ENCODE measurements around the gene PDE4B. TPM values are rescaled to one million over a fixed set of nuclear protein-coding genes. Genes with fewer than 3 reads are reported as not detected.
A peak's percentile ranks its signal among the peaks of the same experiment; 100 is the strongest.

The PDE4B gene
- total RNA-seq, 1 experiment from 2014 or later = 1.4 TPM

DNA sequence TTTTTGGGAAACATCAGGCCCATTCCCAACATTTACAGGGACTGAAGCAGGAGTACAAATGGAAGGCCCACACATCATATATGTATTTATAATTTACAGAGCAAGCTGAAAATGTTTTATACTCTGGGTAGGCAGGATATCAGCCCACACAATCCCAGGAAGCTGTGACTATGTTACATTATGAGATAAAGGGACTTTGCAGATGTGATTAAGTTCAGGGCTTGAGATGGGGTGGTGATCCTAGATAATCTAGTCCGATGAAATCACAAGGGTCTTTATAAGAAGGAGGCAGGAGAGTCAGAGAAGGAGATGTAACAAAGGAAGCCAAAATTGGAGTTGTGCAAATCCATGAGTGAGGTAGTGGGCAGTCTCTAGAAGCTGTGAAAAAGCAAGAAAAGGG, 160.5 kb downstream of the PDE4B start:
- no peak for ATAC-seq
- no peaks in the 10 kb centered on the region for H3K36me3 ChIP-seq (ENCODE audit: low read depth, low read length)
- no TSS peak for BruUV-seq (replicated peaks)
- ChIA-PET CTCF (no interaction called here), POLR2A (ENCODE audit: unreplicated experiment) (no interaction called here)
- H3K9me3 ChIP-seq (ENCODE audit: low read length) = no peaks in the 10 kb centered on the region
- DNase-seq = no peak
- no peaks in the 10 kb centered on the region; the same call in 1 of the 2 replicates for H3K4me1 ChIP-seq (ENCODE audit: insufficient read depth, low read length)
- H3K9me2 ChIP-seq (replicated peaks; ENCODE audit: low read length) = no peaks in the 10 kb centered on the region
- peaks cover 4% of the 10 kb centered on the region; the same call in 1 of the 2 replicates for H3K27me3 ChIP-seq (ENCODE audit: low read length)
- H3K27ac ChIP-seq (ENCODE audit: low read length) = no peak overlapping the region
- no peak overlapping the region for H2AFZ ChIP-seq (ENCODE audit: low read length)
- H4K20me1 ChIP-seq (ENCODE audit: low read length) = no peaks in the 10 kb centered on the region
- H3K4me2 ChIP-seq (ENCODE audit: low read length) = no peak overlapping the region
- H3K9ac ChIP-seq (ENCODE audit: low read length) = no peak overlapping the region
- H3K79me2 ChIP-seq (ENCODE audit: low read length) = no peaks in the 10 kb centered on the region
- intact Hi-C loops (cut with micrococcal nuclease) = no loop called here
- TF ChIP-seq, protein P1, sequence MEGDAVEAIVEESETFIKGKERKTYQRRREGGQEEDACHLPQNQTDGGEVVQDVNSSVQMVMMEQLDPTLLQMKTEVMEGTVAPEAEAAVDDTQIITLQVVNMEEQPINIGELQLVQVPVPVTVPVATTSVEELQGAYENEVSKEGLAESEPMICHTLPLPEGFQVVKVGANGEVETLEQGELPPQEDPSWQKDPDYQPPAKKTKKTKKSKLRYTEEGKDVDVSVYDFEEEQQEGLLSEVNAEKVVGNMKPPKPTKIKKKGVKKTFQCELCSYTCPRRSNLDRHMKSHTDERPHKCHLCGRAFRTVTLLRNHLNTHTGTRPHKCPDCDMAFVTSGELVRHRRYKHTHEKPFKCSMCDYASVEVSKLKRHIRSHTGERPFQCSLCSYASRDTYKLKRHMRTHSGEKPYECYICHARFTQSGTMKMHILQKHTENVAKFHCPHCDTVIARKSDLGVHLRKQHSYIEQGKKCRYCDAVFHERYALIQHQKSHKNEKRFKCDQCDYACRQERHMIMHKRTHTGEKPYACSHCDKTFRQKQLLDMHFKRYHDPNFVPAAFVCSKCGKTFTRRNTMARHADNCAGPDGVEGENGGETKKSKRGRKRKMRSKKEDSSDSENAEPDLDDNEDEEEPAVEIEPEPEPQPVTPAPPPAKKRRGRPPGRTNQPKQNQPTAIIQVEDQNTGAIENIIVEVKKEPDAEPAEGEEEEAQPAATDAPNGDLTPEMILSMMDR (conservative IDR thresholded peaks at IDR 0.05; ENCODE audit: low read depth, low read length) = no peak
- TF ChIP-seq EZH2phosphoT487 (IDR thresholded peaks at IDR 0.05; ENCODE audit: borderline replicate concordance, low read length) (no peak), EZH2 (IDR thresholded peaks at IDR 0.05; ENCODE audit: low read length, unreplicated experiment) (no peak)
- H3K4me3 ChIP-seq (ENCODE audit: low read length) = no peak overlapping the region
- H3F3A ChIP-seq (ENCODE audit: low read length, unreplicated experiment) = no peaks in the 10 kb centered on the region

DNA sequence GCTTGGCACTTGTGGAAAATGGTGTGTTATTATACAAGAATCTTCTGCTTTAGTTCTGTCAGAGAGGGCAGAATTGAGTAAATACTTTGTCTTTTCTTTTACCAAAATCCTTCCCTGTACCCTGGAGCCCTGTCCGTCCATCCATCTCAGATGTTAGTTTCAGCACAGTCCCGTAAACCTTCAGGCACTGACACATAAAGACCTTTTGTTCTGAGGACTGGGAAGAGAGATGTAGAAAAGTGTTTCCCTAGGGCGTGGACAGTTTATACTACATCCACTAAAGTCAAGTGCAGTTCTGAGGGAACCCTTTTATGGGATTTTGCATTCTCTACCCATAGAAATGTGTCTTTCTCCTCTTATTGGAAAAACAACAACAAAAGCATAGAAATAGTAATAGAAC, 162.4 kb downstream of the PDE4B start:
- H3K27ac ChIP-seq (ENCODE audit: low read length) = peak overlapping the region; percentile 48
- no peak overlapping the region for H3K4me3 ChIP-seq (ENCODE audit: low read length)
- POLR2A ChIA-PET (ENCODE audit: unreplicated experiment) = no interaction called here
- no peak for TF ChIP-seq EZH2phosphoT487 (IDR thresholded peaks at IDR 0.05; ENCODE audit: borderline replicate concordance, low read length)
- no peak for TF ChIP-seq EZH2 (IDR thresholded peaks at IDR 0.05; ENCODE audit: low read length, unreplicated experiment)
- TF ChIP-seq, protein P1 (conservative IDR thresholded peaks at IDR 0.05; ENCODE audit: low read depth, low read length) = no peak
- no peaks in the 10 kb centered on the region for H3K9me3 ChIP-seq (ENCODE audit: low read length)
- H4K20me1 ChIP-seq (ENCODE audit: low read length) = no peaks in the 10 kb centered on the region
- H3K9ac ChIP-seq (ENCODE audit: low read length) = no peak overlapping the region
- no peaks in the 10 kb centered on the region for H3K36me3 ChIP-seq (ENCODE audit: low read depth, low read length)
- no peak overlapping the region for H3K4me2 ChIP-seq (ENCODE audit: low read length)
- no peaks in the 10 kb centered on the region; the same call in 1 of the 2 replicates for H3K4me1 ChIP-seq (ENCODE audit: insufficient read depth, low read length)
- no peak overlapping the region for H2AFZ ChIP-seq (ENCODE audit: low read length)
- no peaks in the 10 kb centered on the region for H3F3A ChIP-seq (ENCODE audit: low read length, unreplicated experiment)
- H3K79me2 ChIP-seq (ENCODE audit: low read length) = no peaks in the 10 kb centered on the region
- intact Hi-C loops (cut with micrococcal nuclease) = loop anchor here (5.0 kb wide), 1 partner anchor 547 kb away; no protein-coding TSS in a partner anchor
- DNase-seq (peak; percentile 33), ATAC-seq (peak; percentile 56)
- no TSS peak for BruUV-seq (replicated peaks)
- CTCF ChIA-PET = interaction anchor here (0.6 kb wide), 1 partner anchor 492 kb away, joined by 3 read pairs; no protein-coding TSS in a partner anchor
- H3K9me2 ChIP-seq (replicated peaks; ENCODE audit: low read length) = no peaks in the 10 kb centered on the region
- peaks cover 10% of the 10 kb centered on the region for H3K27me3 ChIP-seq (ENCODE audit: low read length)

DNA sequence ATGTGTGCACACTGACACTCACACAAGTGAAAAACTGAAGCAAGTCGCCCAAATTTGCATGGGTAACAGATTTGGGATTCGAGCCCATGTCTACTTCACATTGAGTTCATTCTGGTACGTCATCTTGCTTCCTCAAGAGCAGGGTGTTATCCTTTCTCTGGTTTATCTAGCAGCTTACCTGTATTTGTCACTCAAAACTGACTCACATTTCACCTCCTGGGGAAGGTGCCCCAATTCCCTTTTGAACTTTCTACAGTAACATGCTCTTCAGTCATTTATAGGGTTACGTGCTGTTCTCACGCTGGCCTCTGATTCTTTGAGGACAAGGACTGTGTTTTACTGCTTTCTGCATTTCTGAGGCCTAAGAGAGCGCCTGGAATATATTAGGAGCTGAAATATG, 162.8 kb downstream of the PDE4B start:
- no peaks in the 10 kb centered on the region for H3K9me3 ChIP-seq (ENCODE audit: low read length)
- H3K79me2 ChIP-seq (ENCODE audit: low read length) = no peaks in the 10 kb centered on the region
- no peaks in the 10 kb centered on the region for H3F3A ChIP-seq (ENCODE audit: low read length, unreplicated experiment)
- no peak overlapping the region for H2AFZ ChIP-seq (ENCODE audit: low read length)
- H3K4me2 ChIP-seq (ENCODE audit: low read length) = no peak overlapping the region
- peaks cover 13% of the 10 kb centered on the region for H3K27me3 ChIP-seq (ENCODE audit: low read length)
- no peaks in the 10 kb centered on the region; the same call in 1 of the 2 replicates for H3K4me1 ChIP-seq (ENCODE audit: insufficient read depth, low read length)
- H3K4me3 ChIP-seq (ENCODE audit: low read length) = no peak overlapping the region
- BruUV-seq (replicated peaks) = no TSS peak
- no peak overlapping the region for H3K9ac ChIP-seq (ENCODE audit: low read length)
- CTCF ChIA-PET = interaction anchor here (0.6 kb wide), 1 partner anchor 491 kb away, joined by 3 read pairs; no protein-coding TSS in a partner anchor
- POLR2A ChIA-PET (ENCODE audit: unreplicated experiment) = no interaction called here
- peak; percentile 11 for DNase-seq
- intact Hi-C loops (cut with micrococcal nuclease) = loop anchor here (5.0 kb wide), 1 partner anchor 547 kb away; no protein-coding TSS in a partner anchor
- H3K36me3 ChIP-seq (ENCODE audit: low read depth, low read length) = no peaks in the 10 kb centered on the region
- TF ChIP-seq EZH2 (IDR thresholded peaks at IDR 0.05; ENCODE audit: low read length, unreplicated experiment) (no peak), EZH2phosphoT487 (IDR thresholded peaks at IDR 0.05; ENCODE audit: borderline replicate concordance, low read length) (no peak)
- TF ChIP-seq, protein P1 (conservative IDR thresholded peaks at IDR 0.05; ENCODE audit: low read depth, low read length) = no peak
- no peaks in the 10 kb centered on the region for H3K9me2 ChIP-seq (replicated peaks; ENCODE audit: low read length)
- peak overlapping the region; percentile 48 for H3K27ac ChIP-seq (ENCODE audit: low read length)
- no peaks in the 10 kb centered on the region for H4K20me1 ChIP-seq (ENCODE audit: low read length)
- ATAC-seq = no peak

Measured in PC-3 (cell line).